ENCODE measurements around the gene RCOR1.
"Not testable (repeated sequence)": the region's sequence is repeated elsewhere in the genome, so short reads cannot be mapped to it uniquely, and the experiment has no call there.

Gene RCOR1

DNA sequence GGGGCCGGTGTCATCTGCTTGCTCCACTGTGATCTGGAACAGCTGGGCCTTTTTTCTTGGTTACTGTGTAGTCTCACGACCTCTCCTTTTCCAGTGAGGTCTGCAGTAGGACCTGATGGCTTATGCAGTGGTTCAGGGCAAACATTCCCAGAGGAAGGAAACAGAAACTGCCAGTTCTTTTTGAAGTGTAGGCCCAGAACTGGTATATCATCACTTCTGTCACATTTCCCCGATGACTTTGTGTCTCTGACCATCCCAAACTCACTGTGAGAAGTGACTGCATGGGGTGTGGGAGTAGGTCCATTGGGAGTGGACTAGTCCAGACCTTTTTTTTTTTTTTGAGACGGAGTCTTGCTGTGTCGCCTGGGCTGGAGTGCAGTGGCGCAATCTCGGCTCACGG is 38.4 kb downstream of the RCOR1 start:
- no peak for DNase-seq

DNA sequence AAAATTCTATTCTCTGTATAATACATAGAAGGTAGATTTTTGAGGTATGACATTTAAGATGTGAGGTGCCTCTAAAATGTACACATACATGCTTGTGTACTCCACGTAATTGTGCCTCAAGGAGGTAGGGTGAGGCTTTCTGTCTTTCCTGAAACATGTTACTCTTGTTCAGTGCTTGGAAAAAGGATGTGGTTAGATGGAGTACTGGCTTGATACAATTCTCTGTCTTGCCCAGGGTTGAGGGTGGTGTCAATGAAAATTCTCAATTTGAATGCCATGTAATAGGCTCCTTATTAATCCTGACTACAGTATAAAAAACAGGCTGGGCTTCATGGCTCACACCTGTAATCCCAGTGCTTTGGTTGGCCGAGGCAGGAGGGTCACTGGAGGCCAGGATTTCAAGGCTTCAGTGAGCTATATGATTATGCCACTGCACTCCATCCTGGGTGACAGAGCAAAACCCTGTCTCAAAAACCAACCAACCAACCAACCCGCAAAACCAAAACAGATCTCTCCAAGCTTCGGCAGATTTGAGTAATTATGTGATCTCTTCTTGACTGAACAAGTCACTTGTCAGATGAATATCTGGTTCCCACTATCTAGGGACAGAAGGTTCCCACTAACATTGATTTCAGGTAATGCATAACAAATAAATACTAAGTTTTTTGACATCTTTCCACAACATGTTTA is 41.6 kb downstream of the RCOR1 start:
- no peak for DNase-seq

DNA sequence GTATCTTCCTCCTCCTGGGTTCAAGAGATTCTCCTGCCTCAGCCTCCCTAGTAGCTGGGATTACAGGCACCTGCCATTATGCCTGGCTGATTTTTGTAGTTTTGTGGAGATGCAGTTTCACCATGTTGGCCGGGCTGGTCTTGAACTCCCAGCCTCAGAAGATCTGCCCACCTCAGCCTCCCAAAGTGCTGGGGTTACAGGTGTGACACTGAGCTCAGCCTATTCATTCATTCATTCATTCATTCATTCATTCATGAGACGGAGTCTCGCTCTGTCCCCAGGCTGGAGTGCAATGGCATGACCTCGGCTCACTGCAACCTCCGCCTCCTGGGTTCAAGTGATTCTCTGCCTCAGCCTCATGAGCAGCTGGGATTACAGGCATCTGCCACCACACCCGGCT is 47.2 kb downstream of the RCOR1 start:
- DNase-seq, result not testable (repeated sequence)

DNA sequence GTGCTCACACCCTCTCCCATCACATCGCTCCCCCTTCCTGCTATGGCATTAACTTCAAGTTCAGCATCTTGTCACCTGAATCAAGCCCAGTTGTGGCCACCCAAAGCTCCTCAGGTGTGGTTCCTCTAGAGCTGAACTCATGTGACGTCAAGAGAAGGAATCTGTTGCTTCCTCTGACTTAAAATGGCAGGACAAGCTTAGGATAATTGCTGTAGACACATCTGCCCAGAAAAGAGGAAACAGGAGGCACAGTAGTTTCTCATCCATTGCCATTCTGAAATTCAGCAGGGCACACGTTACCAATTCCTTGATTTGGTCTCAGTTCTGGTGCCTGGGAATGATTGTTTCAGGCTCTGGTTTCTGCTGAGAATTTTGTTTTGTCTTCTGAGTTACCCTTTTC is 52.1 kb downstream of the RCOR1 start:
- DNase-seq, result no peak

DNA sequence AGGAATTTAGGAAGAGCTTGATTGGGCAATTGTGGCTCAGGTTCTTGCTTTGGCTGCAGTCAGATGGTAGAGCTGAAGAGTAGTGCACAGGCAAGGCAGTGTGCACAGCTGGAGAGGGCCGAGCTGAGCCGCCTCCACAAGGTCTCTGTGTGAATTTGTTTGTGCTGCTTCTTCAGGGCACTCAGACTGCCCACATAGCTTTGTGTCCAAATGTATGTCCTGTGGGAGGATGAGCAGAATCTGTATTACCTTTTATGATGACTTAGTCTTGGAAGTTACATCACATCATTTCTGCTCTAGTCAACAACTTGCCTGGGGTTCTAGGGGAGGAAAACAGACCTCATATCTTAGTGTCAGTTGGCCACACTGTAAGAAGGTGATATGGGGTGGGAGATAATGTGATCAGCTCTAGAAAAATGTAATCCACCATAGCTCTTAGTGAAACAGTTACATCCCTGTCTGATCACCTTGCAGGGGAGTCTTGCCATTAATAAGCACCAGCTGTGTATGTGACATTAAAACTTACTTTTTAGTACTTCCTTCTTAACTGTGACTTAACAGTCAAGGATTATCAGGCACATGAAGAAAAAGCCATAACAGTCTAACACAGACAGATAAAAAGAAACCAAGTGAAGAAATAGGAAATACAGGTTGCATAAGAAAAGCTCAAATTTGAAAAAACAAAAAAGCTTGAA is 53.4 kb downstream of the RCOR1 start:
- DNase-seq, result no peak

DNA sequence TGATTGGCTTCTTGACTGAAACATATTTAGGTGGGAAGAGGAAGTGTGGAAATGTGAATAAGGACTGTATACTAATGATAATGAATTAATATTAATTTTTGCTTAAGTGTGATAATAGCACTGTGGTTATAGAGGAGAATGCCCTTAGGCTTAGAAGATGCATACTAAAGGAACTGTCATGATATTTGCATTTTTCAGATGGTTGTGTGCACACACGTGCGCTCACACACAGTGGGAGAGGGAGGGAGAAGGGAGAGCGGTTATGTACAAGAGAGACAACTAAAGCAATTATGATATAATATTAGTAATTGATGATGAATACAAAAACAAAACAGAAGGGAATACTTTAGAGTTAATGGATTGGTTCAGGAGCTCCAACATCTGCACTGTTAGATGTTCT is 54.2 kb downstream of the RCOR1 start:
- DNase-seq, result no peak

DNA sequence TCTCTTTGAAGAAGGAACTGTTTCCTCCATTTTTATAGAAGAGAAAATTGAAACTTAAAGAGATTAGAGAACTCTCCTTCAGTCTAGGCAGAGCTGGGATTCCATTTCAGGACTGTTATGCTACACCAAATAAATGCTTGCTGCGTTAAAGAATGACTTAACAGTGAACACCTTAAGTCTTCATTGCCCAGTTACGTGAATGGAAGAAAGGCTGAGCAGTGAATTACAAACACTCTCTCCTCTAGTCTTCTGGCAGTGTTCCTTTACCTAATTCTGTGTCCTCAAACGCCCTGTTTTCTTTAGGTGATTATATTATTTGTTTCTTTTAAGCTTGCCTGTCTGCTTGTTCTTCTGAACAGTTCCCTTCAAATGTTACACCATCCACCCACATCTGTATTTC is 59.7 kb downstream of the RCOR1 start:
- DNase-seq, result no peak

DNA sequence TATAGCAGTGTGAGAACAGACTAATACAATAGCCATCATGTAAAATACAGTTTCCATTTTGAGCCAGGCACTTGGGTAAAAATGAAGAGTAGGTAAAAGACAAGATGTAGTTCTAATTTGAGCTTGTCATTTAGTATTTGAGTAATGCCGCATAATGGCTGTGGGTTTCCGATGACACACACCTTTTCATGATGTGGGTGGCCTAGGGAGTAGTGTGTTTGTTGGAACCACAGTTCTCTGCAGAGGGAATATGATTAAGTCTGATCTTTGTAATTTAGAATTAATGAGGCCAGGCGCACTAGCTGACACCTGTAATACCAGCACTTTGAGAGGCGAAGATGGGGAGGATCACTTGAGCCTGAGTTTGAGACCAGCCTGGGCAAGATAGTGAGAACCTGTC is 61.8 kb downstream of the RCOR1 start:
- no peak for DNase-seq

DNA sequence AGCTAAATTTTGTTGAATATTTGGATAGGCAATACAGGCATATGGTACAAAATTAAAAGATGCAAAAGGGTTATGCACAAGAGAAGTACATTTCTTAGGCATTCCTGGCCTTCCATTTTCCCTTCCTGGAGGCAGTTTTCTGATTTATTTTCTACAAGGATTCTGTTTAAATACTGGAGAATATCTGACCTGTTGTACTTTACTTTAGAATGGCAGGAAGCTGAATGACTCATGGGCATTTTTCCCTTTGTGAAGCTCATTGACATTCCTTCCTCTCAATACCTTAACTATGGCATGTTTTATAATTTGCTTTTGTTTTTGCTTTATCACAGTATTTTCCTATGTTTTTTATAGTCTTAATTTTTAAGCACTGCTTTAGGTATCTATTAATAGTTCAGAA is 62.7 kb downstream of the RCOR1 start:
- no peak for DNase-seq

DNA sequence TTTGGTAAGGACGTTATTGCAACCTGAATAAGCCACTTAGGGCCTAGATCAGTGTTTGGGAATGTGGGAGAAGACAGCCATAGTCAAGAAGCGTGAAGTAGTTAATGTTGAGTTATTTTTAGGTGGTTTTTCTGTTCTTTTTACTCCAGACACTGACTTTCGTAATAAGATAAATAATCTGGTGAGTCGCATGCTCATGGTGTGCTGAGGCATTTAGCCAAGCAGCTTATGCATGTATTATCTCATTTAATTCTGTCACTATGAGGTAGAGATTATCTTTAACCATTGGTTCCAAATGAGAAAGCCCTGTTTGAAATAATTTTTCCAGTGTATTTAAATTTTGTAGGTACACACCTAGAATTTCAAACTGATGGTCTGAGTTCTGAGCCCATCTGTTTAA is 67.3 kb downstream of the RCOR1 start:
- no peak for DNase-seq

DNA sequence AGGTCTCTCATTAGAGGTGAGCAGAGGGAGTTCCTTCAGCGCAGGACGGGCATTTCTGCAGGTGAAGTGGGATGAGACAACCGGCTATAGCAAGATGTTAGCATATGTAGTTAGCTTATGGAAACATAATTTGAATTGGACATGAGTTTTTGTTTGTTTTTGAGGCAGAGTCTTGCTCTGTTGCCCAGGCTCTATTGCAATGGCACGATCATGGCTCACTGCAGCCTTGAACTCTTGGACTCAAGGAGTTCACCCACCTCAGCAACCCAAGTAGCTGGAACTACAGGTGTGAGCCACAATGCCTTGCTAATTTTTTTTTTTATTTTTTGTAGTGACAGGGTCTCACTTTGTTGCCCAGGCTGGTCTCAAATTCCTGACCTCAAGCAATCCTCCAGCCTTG is 69.2 kb downstream of the RCOR1 start:
- DNase-seq, result no peak

DNA sequence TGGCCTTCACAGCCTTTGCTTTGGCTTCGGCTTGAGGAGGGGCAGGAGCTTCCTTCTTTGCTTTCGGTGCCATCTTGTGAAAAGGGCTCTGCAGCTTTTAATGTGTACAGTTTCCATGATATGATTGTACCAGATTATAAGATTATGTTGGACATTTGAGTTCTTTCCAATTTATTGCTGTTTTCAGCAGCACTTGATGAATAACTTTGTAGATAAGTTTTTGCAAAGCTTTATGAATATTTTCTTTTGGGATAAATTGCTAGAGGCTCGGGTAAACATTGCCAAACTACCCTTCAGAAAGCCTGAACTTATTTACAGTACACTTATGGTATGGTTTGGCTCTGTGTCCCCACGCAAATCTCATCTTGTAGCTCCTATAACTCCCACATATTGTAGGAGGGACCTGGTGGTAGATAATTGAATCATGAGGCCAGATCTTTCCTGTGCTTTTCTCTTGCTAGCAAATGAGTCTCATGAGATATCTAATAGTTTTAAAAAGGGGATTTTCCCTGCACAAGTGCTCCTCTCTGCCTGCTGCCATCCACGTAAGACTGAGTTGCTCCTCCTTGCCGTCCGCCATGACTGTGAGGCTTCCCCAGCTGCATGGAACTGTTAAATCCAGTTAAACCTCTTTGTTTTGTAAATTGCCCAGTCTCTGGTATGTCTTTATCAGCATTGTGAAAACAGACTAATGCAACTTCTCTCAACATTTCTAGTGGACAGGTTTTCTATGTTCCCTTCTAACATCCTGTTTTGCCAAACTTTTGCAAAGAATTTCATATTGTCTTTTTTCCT is 70.4 kb downstream of the RCOR1 start:
- DNase-seq, result no peak

DNA sequence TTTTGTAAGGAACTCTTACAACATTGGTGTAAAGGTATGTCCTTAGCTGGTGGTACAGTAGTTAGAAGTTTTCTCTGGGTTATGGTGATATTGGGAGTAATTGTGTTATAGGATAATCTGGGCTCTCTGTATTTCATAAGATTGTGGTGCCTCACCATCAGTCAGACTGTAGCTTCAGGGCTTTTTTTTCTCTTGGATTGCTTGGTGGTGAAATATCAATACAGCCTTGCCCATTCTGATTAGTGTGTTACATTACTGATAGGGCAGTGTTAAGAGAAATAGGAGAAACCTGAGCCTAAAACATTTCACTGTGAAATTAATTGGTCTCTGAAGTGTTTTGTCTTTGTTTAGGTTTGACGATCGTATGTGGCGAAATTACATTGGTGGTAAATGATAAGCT is 71.0 kb downstream of the RCOR1 start:
- DNase-seq, result no peak

DNA sequence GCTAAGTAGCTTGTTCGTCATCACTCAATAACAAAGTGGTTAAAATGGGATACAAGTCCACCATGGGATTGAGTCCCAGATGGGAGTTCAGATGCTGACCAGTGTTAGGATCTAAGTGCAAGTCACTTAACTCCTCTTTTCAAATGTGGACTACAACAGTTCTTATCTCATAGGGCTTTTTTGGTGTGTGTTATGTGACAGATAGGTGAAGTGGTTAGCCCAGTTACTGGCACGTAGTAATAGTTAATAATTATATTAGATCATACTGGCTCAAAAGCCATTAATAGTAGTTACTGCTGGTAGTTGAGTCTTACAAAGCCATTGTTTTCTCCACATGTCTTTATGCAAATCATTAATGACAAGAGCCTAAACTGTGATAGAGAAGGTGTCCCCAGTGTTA is 73.2 kb downstream of the RCOR1 start:
- no peak for DNase-seq

DNA sequence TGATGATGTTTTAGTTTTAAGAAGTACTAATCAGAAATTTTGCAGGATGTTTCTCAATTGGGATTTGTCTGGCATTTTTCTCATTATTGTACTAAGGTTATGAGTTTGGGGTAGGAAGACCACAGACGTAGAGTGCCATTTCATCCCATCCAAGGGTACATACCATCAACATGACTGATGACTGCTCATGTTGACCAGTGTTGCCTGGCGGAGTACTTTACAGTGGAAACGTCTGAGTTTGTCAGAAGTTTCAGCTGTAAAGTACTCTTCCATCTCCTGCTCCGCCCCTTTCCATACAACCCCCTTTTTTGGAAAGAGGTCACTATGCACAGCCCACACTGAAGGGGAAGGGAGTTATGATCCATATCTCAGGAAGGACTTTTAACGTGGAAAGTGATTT is 74.2 kb downstream of the RCOR1 start:
- DNase-seq, result no peak

DNA sequence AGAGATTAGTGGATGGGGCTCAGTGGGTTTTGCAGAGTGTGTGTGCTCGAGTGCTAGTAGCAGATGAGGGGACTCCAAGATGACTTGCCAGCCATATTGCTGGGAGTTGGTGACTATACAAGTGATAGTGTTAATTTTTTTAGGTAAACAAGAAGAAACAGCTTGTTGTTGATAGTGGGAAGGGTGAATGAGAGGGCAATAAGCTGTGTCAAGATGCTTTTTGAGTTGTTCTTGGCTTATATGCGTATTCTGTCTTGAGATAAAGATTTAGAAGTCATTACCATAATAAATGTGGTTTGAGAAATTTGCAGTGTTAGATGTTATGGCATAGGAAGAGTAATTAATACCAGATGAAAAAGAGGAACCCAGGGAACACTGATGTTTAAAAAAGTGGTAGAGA is 75.3 kb downstream of the RCOR1 start:
- no peak for DNase-seq

DNA sequence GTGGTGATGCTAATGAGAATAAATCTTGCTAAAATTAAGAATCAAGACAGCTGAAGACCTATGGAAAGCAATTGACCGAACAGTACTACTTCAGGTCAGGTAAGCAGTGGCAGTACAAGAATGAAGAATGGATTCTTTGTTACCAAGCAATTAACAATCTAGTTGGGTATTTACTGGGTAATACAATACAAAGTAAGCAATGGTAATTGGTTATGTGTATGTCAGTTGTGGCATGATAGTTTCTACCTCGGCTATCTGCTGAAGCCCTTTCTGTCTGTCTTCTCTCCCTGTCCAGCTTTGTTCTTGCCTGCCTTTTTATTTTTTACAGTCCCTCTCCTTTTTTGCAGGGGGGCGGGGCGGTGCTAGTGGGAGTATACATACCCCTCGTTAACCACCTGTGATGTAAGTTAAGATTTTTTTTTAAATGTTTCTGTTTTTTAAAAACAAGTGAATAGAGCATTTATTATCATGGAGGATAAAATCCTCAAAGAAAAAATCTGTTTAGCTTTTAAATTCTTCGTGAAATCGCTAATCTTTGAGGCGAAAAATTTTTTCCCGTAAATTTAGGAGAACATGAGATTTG is 75.9 kb downstream of the RCOR1 start:
- no peak for DNase-seq

DNA sequence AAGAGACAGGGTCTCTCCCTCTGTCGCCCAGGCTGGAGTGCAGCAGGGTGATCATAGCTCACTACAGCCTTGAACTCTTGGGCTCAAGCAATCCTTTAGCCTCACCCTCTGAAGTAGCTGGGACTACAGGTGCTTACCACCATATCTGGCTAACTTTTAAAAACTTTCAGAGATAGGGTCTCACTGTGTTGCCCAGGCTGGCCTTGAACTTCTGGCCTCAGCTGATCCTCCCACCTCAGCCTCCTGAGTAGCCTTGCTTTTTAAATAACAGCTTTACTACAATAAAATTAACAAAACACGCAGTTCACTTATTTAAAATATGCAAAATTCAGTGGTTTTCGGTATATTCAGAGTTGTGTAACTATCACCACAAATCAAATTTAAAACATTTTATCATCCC is 79.0 kb downstream of the RCOR1 start:
- DNase-seq, result no peak

DNA sequence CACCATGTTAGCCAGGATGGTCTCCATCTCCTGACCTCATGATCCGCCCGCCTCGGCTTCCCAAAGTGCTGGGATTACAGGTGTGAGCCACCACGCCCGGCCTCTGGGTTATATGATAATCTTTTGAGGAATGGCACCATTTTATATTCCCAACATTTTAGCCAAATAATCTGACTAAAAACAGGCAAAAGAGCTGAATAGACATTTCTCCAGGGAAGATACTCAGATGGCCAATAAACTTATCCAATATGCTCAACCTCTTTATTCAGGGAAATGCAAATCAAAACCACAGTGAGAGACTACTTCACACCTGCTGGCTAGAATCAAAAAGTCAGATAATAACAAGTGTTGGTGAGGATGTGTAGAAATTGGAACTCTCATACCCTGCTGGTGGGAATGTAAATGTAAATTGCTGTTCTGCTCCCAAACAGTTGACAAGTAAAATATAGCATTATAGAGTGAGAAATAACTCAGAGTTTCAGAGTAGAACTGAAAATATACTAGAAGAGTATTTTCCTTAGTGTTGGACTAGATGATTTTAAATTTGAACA is 80.0 kb downstream of the RCOR1 start:
- no peak for DNase-seq

DNA sequence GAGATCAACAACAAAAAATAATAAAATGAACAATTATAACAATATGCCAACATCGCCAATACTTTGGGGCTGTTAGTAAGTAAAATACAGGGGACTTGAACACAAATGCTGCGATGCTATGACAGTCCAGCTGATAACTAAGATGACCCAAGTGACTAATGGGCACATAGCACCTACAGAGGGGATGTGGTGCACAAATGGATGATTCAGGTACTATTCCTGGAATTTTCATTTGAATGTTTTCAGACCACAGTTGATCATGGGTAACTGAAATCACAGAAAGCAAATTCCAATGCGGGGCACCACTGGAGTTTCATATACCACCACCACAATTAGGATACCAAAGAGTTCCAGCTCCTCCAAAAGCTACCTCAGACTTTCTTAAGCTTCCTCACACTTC is 82.9 kb downstream of the RCOR1 start:
- DNase-seq, result no peak

DNA sequence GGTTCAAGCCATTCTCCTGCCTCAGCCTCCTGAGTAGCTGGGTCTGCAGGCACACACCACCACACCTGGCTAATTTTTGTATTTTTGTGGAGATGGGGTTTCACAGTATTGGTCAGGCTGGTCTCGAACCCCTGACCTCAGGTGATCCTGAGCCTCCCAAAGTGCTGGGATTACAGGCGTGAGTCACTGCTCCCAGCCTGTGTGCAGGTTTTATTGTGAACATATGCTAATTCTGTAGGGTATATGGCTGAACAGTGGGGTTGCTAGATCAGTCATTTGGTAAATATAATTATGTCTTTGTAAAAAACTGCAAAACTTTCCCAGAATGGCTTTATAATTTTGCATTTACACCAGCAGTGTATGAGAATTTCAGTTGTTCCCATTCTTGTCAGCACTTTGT is 85.9 kb downstream of the RCOR1 start:
- no peak for DNase-seq

DNA sequence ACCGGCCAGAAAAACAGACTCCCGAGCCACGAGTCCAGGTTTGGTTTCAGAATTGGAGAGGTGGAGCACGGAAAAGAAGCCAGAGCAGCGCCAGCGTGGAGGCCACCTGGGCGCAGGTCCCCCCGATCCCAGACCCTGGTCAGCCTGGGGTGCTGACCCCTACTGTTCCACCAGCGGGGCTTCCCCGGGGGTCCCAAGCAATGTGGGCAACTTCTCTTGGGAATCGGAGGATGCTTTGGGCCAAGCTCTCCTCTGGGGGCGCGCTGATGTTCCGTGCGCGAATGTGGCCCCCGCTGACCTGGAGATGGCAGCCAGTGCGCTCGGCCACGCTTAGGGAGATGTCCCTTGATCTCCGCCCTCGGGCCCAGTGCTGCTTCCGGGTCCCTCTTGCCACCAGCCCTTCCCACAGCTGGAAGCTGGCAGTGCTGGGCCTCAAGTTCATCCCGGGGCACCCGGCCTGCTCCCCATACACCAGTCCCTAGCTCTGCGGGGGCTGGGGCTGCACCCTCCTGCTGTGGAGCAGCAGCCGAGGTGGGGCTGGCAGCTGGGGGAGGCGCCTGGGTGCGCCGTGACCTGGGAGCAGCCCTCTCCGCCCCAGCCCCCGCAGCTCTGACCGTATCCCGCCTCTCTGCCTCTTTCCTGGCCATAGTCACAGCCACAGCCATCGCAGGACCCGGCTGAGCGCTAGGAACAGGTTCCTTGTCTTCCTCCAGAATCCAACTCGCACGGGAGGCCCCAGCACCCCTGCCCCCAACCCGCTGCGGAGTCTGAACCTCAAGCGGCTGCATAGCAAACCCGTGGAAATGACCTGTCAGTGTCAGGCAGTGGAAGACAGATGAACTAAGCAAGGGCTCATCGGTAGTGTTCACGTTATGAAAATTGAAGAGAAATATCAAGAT is 91.2 kb downstream of the RCOR1 start:
- no peak for DNase-seq

DNA sequence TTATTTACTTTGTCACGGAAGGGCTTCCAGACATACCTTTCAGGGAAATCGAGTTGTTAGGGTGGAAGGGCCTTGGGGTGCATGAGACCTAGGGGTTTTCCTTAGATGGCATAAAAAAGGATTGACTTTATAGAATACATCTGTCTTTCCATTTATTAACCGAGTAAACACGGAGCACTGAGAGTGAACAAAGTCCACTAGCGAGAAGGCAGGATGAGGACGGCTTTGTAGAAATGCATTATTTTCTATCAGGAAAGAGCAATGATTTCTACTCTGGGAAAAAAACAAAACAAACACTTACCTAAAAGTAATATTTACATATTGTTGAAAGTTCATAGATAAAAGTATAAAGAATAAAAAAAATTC is 91.8 kb downstream of the RCOR1 start:
- no peak for DNase-seq

Measured in activated CD4-positive, CD25-positive, alpha-beta regulatory T cell (primary cell).